Astrocyte of the cerebellum (primary cell): Measurements from ENCODE around the gene IGF2BP2.

Source experiments
- DNase-seq: peaks from one replicate; pipeline ENCODE4 v3.0.0-alpha.2; 2011; ENCODE audit warnings: low read depth
- H3K4me3 ChIP-seq: 2 replicates; pipeline ENCODE4 v1.5.1; 2011; ENCODE audit warnings: mild to moderate bottlenecking, low read depth, low read length, moderate library complexity
- CTCF ChIP-seq: IDR thresholded peaks from 2 replicates; pipeline ENCODE4 v1.5.1; 2012; ENCODE audit warnings: low read length, low read depth, moderate library complexity, mild to moderate bottlenecking; ENCODE audit errors: missing control alignments
- in situ Hi-C: cut with HindIII; loops from 2 replicates; pipeline ENCODE4 v1.10.0; 2017; ENCODE audit warnings: low sequenced_read_pairs

The IGF2BP2 gene

GRCh38 chr3:185825006-185825638 lies at the start of gene IGF2BP2:
Gene IGF2BP2, minus strand, starts transcription at chr3:185825042. Its CDS starts 82 bp downstream, at chr3:185824960.
- in situ Hi-C loops = no loop called here
- DNase-seq = peak; percentile 64
- H3K4me3 ChIP-seq = peak within 1 kb of the TSS; percentile 86
- TF ChIP-seq CTCF = no peak

GRCh38 chr3:185874119-185874518 lies 49.3 kb upstream of the IGF2BP2 start:
- in situ Hi-C loops = no loop called here
- no peak overlapping the region for H3K4me3 ChIP-seq
- DNase-seq = no peak
- TF ChIP-seq CTCF = no peak

- in situ Hi-C loops = no loop called here
- no peak for TF ChIP-seq CTCF
- no peak overlapping the region for H3K4me3 ChIP-seq
- no peak for DNase-seq
These were observed 42.8 kb upstream of the IGF2BP2 start for GRCh38 chr3:185867650-185868049.

- TF ChIP-seq CTCF = no peak
- in situ Hi-C loops = no loop called here
- no peak for DNase-seq
- H3K4me3 ChIP-seq = no peak overlapping the region
These were observed 42.2 kb upstream of the IGF2BP2 start for GRCh38 chr3:185866995-185867394.

- DNase-seq = no peak
- TF ChIP-seq CTCF = no peak
These were observed 41.7 kb upstream of the IGF2BP2 start for GRCh38 chr3:185866555-185866954.

GRCh38 chr3:185865247-185865646 lies 40.4 kb upstream of the IGF2BP2 start:
- DNase-seq = no peak
- H3K4me3 ChIP-seq = no peak overlapping the region
- in situ Hi-C loops = no loop called here
- no peak for TF ChIP-seq CTCF

More at GRCh38 chr3:185866555-185866954, 41.7 kb upstream of the IGF2BP2 start:
- in situ Hi-C loops = no loop called here
- H3K4me3 ChIP-seq = no peak overlapping the region

GRCh38 chr3:185864767-185865166 lies 39.9 kb upstream of the IGF2BP2 start:
- in situ Hi-C loops = no loop called here
- no peak for DNase-seq

More at GRCh38 chr3:185864767-185865166, 39.9 kb upstream of the IGF2BP2 start:
- no peak overlapping the region for H3K4me3 ChIP-seq
- TF ChIP-seq CTCF = no peak
